HG03097 (cell line): ENCODE results near the gene RRP36.
"Not testable (repeated sequence)": the region's sequence is repeated elsewhere in the genome, so short reads cannot be mapped to it uniquely, and the experiment has no call there.

ENCODE experiments used
- ATAC-seq: cut with Tn5 transposase; IDR thresholded peaks from one replicate; pipeline ENCODE4 v1.9.1; 2021; ENCODE audit not compliant: unreplicated experiment, low FRiP score

Gene RRP36

GRCh38 chr6:43035495-43036194 is 14.2 kb downstream of the RRP36 start:
- no peak for ATAC-seq

DNA sequence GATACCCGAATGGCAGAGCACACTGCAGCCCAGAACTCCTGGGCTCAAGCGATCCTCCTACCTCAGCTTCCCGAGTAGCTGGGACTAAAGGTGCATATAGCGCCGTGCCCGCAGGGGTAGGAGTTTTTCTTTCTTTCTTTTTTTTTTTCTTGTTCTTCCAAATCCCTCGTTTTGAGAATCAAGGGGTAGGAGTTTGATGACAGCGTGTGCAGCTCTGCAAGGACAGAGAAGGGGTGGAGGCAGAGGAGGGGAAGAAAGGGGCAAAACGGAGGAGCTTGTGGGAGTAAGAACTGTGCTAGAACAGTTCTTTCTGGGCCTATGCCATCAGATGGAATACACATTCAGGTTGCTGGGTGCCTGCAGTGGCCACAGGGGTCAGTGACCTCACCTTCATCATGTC is 15.3 kb downstream of the RRP36 start:
- no peak for ATAC-seq

- no peak for ATAC-seq
Observed at GRCh38 chr6:43037197-43037596, 15.8 kb downstream of the RRP36 start.

GRCh38 chr6:43037706-43038105 is 16.3 kb downstream of the RRP36 start:
- ATAC-seq = no peak

DNA sequence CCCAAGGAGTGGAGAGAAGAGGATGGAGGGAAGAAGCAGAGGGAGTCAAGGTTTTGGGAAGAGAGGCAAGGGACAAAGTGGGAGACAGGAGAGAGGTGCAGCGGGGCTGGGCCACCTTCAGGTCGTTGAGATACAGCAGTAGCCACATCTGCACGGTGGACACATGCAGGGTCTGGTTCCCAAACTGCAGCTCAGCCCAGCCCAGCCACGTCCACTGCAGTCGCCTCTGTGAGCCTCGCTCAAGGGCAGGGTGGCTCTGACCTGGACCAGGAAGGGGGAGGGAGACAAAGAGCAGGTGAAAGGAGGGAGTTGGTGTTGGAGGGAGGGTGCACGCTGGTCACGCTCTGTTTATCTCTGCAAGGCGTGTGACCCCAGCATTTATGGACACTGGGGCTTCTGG is 17.3 kb downstream of the RRP36 start:
- ATAC-seq = no peak

DNA sequence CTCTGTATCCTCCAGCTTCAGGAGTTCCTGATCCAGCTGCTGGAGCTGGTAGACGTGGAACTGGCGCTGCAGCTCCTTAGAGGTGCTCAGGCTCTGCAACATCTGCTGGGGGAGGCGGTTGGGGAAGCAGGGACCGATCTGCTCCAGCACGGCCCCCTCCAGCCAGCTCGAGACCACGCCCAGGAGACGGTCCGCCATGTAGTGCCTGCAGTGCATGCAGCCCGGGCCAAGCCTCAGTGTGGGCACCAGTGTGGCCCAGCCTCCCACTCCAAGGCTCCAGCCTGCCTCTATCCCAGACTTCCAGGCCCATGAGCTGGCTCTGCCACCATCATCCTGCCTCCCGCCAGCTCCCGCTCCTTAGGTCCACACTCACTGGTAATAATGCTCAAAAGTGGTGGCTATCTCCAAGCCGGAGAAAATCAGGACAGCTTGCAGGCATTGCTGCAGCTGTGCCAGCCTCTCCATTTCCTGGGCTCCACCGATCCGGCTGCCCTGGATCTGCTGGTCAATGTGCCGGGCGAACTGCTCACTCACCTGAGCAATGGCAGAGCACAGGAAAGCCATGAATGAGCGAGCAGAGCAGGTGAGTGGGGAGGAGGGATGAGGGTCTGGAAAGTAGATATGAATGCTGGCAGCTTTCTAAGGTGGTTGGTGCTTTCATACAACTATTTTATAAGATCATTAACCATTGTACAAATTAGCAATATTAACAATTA is 19.3 kb downstream of the RRP36 start:
- no peak for ATAC-seq

DNA sequence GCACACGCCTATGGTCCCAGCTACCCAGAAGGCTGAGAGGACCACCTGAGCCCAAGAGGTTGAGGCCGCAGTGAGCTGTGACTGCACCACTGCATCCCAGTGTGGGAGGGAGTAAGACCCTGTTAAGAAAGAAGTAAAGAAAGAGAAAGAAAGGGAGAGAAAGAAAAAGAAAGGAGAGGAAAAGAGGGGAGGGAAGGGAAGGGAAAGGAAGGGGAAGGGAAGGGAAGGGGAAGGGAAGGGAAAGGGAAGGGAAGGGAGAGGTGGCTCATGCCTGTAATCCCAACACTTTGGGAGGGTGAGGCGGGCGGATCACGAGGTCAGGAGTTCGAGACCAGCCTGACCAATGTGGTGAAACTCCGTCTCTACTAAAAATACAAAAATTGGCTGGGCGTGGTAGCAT is 20.1 kb downstream of the RRP36 start:
- ATAC-seq = not testable (repeated sequence)

- no peak for ATAC-seq
Observed at GRCh38 chr6:43043310-43043709, 21.9 kb downstream of the RRP36 start.

GRCh38 chr6:43045371-43045930 is 24.0 kb downstream of the RRP36 start:
- ATAC-seq = no peak

GRCh38 chr6:43047998-43048397 is 26.6 kb downstream of the RRP36 start:
- no peak for ATAC-seq

GRCh38 chr6:43050981-43051380 is 29.6 kb downstream of the RRP36 start:
- ATAC-seq = no peak

- no peak for ATAC-seq
Observed at GRCh38 chr6:43052225-43052841, 30.9 kb downstream of the RRP36 start.

DNA sequence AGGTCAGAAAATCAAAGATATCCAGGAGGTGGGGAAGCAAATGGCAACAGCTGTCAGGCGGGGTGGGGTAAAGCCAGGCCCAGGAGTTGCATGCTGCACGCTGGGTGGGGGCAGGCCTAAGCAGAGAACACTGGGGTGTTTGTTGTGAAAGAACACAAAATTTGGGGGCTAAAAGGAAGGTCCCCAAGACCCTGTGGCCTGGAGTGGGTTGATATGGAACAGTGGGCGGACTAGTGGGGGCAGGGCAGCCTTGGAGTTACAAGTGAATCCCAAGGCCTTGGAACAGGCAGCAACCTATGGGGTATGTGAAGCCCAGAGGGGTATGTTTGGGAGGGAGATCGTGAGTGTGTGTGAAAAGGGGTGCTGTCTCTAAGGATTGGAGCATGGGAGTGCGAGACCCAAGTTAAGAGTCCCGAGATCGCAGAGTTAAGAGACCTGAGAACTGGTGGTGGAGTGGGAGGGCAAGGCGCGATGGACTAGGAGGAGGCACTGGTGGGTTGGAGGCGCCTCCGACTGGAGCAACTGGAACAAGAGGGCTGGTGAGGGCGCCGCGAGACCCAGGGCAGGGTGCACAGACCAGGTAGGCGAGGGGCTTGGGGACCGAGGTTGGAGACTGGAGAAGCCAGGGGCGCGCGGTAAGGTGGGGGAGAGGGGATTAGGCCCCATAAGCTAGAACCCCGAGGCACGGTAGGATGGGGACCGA is 31.6 kb downstream of the RRP36 start:
- ATAC-seq = no peak

GRCh38 chr6:43053545-43054205 is 32.3 kb downstream of the RRP36 start, which contains the start of gene CUL7:
TSS of gene CUL7 (minus strand) at chr6:43053851. CDS start at chr6:43052788, 1,063 bp downstream.
- ATAC-seq = peak; percentile 75

GRCh38 chr6:43054206-43054943 is 33.0 kb downstream of the RRP36 start:
- ATAC-seq = no peak

DNA sequence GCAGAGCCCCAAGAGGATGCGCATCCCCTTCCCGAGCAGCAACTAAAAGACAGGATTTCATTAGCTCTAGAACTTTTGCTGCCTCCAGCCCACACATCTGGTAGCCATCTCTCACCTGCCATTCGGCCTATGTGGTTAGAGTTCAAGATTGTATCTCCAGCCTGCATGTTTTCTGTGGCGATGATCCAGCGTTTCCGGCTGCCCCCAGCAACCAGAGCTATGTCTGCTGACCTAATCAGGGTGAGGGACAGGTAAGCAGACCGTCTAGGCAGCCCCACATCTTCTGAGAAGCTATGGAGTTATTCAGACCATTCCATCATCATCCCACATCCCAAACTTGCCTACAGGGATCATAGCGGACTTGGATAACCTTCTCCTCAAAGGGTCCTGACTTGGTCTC is 34.5 kb downstream of the RRP36 start:
- no peak for ATAC-seq

DNA sequence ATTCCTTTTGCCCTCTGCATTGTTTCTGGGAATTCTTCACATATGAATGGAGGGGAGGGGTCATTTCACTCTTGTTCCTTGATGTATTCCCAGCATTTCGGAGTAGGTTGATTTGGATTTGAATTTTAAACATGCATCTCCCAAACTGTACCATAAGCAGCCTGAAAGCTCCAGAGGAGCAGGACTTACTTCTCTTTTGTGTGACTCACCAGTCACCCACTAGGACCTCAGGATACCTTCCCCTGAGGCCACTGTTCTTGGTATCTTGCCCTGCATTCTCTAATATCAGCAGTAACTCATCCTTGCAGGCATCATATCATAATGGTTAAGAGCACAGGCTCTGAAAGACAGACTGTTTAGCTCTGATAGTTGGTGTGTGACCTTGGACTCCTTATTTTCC is 37.1 kb downstream of the RRP36 start:
- no peak for ATAC-seq

DNA sequence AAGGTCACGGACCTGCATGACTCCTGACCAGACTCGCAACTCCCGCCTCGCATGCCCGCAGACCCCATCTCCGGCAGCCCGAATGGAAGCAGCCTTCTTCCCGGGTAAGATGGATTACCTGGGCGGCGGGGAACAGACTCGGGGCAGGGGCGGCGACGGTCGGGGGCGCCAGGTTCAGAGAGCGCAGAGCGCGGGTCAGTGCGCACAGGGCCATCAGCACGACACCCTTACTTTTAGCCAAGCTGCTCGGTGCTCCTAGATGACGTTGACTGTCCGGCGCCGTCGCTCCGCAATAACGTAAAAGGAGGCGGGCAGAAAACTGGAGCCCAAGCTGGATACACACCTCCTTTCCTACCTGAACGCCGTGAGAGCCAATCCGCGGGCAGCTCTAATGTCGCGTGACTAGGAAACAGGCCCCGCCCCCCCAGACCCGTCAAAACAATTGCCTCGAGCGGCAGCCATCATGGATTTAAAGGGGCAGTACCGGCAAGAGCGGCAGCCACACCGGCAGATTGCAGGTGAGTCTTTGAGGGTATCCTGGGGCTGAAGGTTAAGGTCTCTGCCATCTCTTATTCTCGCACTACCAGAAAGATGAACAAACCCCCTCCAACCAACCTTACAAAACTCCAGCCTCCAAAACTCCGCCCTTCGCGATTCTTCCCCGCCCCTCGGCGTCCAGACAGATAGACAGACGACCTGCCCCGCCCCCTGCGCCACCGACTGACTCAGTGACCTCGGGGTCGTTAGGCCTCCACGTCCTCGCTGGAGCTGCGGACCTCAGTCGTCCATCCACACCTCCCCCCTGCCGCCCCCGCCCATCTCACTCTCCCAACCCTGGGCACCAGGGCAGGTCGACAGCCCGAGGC is 38.0 kb downstream of the RRP36 start, which contains the start of the genes KLC4 and MRPL2:
KLC4 (plus strand) TSS at position 464 of the 866 bp plus-strand sequence. CDS start 1,705 bp downstream, outside the sequence.
MRPL2 (minus strand) TSS at position 267 of the 866 bp plus-strand sequence; CDS start at position 214, 53 bp downstream.
- ATAC-seq = peak; percentile 87
